Measurements from ENCODE around the gene HMX1.

The HMX1 gene

GRCh38 chr4:8838296-8838960, 33.2 kb downstream of the HMX1 start:
- H3K4me3 ChIP-seq (ENCODE audit: low read depth, low read length), result no peak overlapping the region
- TF ChIP-seq, protein P1, sequence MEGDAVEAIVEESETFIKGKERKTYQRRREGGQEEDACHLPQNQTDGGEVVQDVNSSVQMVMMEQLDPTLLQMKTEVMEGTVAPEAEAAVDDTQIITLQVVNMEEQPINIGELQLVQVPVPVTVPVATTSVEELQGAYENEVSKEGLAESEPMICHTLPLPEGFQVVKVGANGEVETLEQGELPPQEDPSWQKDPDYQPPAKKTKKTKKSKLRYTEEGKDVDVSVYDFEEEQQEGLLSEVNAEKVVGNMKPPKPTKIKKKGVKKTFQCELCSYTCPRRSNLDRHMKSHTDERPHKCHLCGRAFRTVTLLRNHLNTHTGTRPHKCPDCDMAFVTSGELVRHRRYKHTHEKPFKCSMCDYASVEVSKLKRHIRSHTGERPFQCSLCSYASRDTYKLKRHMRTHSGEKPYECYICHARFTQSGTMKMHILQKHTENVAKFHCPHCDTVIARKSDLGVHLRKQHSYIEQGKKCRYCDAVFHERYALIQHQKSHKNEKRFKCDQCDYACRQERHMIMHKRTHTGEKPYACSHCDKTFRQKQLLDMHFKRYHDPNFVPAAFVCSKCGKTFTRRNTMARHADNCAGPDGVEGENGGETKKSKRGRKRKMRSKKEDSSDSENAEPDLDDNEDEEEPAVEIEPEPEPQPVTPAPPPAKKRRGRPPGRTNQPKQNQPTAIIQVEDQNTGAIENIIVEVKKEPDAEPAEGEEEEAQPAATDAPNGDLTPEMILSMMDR (IDR thresholded peaks at IDR 0.05; ENCODE audit: borderline replicate concordance, insufficient read depth, low read depth, low read length), result no peak

DNA sequence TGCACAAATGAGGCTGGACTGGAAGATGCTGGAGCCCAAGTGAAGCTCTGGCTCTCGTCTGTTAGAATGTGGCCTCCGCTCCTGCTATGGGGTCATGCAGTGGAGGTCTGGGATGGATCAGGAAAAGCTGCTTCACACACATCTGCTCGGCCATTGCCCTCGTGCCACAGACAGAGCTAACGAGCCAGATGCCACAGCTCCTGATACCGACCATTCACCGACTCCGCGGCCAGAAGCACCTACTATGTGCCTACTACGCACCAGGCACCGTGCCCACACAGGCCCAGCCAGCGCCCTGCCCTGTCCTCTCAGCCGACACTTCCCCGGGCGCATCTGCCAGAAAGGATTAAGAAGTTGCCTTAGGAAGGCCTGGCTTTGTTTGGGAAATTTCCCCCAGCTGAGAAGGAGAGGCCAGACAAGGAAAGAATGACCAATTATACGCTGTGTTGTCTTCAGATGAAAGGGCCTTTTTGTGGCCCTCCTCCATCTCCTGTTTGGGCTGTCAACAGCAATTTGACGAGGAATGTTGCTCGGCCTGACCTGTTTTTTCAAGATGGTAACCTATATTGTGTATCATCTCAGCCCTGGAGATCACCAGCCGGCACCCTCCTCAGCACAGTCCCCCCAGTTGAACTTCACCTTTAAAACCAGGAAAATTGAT, 34.3 kb downstream of the HMX1 start:
- TF ChIP-seq, protein P1 (IDR thresholded peaks at IDR 0.05; ENCODE audit: borderline replicate concordance, insufficient read depth, low read depth, low read length), result no peak
- H3K4me3 ChIP-seq (ENCODE audit: low read depth, low read length), result no peak overlapping the region

DNA sequence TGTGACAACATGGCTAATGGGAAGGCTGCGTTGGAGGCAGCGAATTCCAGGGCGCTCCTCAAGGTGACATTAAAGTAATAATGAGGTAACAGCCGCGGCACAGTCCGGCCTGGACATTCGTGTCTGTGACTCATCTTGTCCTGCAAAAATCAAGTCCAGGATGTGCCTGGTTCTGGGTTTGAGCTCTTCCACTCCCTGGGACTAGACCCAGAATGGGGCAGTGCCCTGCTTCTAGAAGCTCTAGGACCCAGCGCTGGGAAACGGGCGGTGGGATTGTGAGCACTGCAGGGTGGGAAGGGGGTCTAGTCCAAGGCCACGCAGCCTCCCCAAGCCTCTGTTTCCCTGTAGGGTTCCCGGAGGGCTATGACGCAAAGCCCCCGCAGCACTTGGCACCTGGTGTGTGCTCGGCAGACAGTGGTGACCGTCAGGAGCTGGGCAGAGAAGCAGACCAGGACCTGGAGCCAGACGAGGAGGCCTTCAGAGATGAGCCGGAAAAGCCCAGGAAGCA, 34.9 kb downstream of the HMX1 start:
- H3K4me3 ChIP-seq (ENCODE audit: low read depth, low read length), result no peak overlapping the region
- TF ChIP-seq, protein P1 (IDR thresholded peaks at IDR 0.05; ENCODE audit: borderline replicate concordance, insufficient read depth, low read depth, low read length), result no peak

- no peak overlapping the region for H3K4me3 ChIP-seq (ENCODE audit: low read depth, low read length)
- TF ChIP-seq, protein P1 (IDR thresholded peaks at IDR 0.05; ENCODE audit: borderline replicate concordance, insufficient read depth, low read depth, low read length), result no peak
These were observed 35.9 kb downstream of the HMX1 start for GRCh38 chr4:8835521-8836365.

GRCh38 chr4:8834681-8835220, 36.9 kb downstream of the HMX1 start:
- no peak overlapping the region for H3K4me3 ChIP-seq (ENCODE audit: low read depth, low read length)
- TF ChIP-seq, protein P1 (IDR thresholded peaks at IDR 0.05; ENCODE audit: borderline replicate concordance, insufficient read depth, low read depth, low read length), result no peak

GRCh38 chr4:8832113-8832915, 39.3 kb downstream of the HMX1 start:
- TF ChIP-seq, protein P1 (IDR thresholded peaks at IDR 0.05; ENCODE audit: borderline replicate concordance, insufficient read depth, low read depth, low read length), result no peak
- no peak overlapping the region for H3K4me3 ChIP-seq (ENCODE audit: low read depth, low read length)

Data from GM12875 (cell line).